BLaER1 treated with 17β-estradiol and CSF1 and Interleukin-3, amounts not matched to agents 10 nM and 100 nM (cell line): Measurements from ENCODE around the gene SARS1.

ENCODE experiments used
- H3K27ac ChIP-seq, 11 experiments: shearing (Covaris generic); formaldehyde crosslinking; 2 replicates each; pipeline ENCODE4 v1.8.1; 2022
- H3K27me3 ChIP-seq, 11 experiments: shearing (Covaris generic); formaldehyde crosslinking; 2 replicates each; pipeline ENCODE4 v1.8.1; 2022
- H3K36me3 ChIP-seq, 11 experiments: shearing (Covaris generic); formaldehyde crosslinking; 2 replicates each; pipeline ENCODE4 v1.8.1; 2022
- H3K4me1 ChIP-seq, 10 experiments: shearing (Covaris generic); formaldehyde crosslinking; 2 replicates each; pipeline ENCODE4 v1.8.1; 2022
- H3K4me2 ChIP-seq, 11 experiments: shearing (Covaris generic); formaldehyde crosslinking; 2 replicates each; pipeline ENCODE4 v1.8.1; 2022
- H3K4me3 ChIP-seq, 10 experiments: shearing (Covaris generic); formaldehyde crosslinking; 2 replicates each; pipeline ENCODE4 v1.8.1; 2022
- H3K9ac ChIP-seq, 11 experiments: shearing (Covaris generic); formaldehyde crosslinking; 2 replicates each; pipeline ENCODE4 v1.8.1; 2022
- H3K9me3 ChIP-seq, 11 experiments: shearing (Covaris generic); formaldehyde crosslinking; replicated peaks in 1 of 11; 2 replicates each; pipeline ENCODE4 v1.8.1; 2022
- H4K20me1 ChIP-seq, 11 experiments: shearing (Covaris generic); formaldehyde crosslinking; 2 replicates each; pipeline ENCODE4 v1.8.1; 2022
- Cebpa-rat ChIP-seq, 11 experiments: shearing (Covaris generic); IDR thresholded peaks; 2 replicates each; pipeline ENCODE4 v1.8.1; 2022

The SARS1 gene

DNA sequence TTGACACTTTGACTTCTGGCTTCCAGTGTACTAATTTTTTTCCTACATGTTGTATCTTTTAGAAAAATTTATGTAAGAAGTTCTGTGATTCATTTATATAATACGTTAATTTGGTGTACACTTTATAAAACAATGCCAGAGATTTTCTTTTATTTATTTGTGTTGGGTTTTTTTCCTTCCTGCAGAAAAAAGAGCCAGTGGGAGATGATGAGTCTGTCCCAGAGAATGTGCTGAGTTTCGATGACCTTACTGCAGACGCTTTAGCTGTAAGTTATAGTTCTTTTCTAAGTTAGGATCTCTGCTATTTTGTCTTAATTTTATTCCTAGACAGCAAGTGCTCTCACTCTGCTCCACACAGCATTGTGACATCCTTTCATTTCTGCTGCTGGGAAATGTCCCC, 14.4 kb downstream of the SARS1 start:
- H3K27me3 ChIP-seq: no peaks in the 10 kb centered on the region
- TF ChIP-seq Cebpa-rat (IDR thresholded peaks at IDR 0.05): no peak
- no peaks in the 10 kb centered on the region for H3K4me1 ChIP-seq
- peaks cover 91 to 100% (median 99%) of the 10 kb centered on the region in 11 experiments for H3K36me3 ChIP-seq
- no peak overlapping the region for H3K9ac ChIP-seq
- H4K20me1 ChIP-seq: peaks cover 36 to 100% (median 83%) of the 10 kb centered on the region in 11 experiments; a peak in 20 of 22 replicates
- no peaks in the 10 kb centered on the region for H3K9me3 ChIP-seq
- no peak overlapping the region for H3K4me3 ChIP-seq
- no peak overlapping the region for H3K27ac ChIP-seq
- no peak overlapping the region for H3K4me2 ChIP-seq

DNA sequence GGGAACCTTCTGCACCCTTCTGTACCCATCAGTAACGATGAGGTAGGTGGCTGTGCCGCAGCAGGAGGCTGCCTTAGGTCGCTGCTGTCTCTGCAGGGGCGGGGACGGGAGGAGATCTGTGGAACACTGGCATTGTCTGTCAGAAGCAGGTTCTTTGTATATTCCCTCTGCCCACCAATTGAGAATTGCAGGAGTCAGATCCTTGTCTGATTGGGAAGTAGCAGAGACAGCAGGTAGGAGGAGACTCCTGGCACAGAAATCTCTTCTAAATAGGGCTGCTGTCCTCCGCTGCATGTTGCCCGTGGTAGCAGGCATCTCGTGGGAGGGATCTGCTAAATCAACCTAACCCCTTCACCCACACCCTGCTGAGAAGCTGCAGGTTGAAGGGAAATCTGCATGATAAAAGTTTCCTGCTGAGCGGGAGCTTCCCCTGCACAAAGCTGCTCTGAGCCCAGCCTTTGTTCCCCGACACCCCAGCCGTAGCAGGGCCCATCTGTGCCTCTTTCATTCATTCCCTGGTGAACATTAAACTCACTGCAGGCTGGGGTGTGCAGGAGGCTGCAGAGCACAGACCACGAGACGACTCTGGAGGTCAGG, 15.9 kb downstream of the SARS1 start:
- Histone ChIP-seq H3K36me3 (peaks cover 87 to 100% (median 98%) of the 10 kb centered on the region in 11 experiments), H3K4me3 (no peak overlapping the region), H3K4me2 (no peak overlapping the region), H3K9ac (no peak overlapping the region), H3K9me3 (no peaks in the 10 kb centered on the region), H3K27me3 (no peaks in the 10 kb centered on the region), H3K27ac (no peak overlapping the region), H3K4me1 (no peaks in the 10 kb centered on the region), H4K20me1 (peaks cover 26 to 100% (median 71%) of the 10 kb centered on the region in 11 experiments; a peak in 20 of 22 replicates)
- no peak for TF ChIP-seq Cebpa-rat (IDR thresholded peaks at IDR 0.05)

- H3K27me3 ChIP-seq: no peaks in the 10 kb centered on the region
- no peak overlapping the region for H3K27ac ChIP-seq
- H3K36me3 ChIP-seq: peaks cover 90 to 100% (median 98%) of the 10 kb centered on the region in 11 experiments
- H3K9me3 ChIP-seq: no peaks in the 10 kb centered on the region
- peaks cover 13 to 100% (median 69%) of the 10 kb centered on the region in 11 experiments; a peak in 20 of 22 replicates for H4K20me1 ChIP-seq
- H3K4me1 ChIP-seq: no peaks in the 10 kb centered on the region
- H3K4me3 ChIP-seq: no peak overlapping the region
- no peak for TF ChIP-seq Cebpa-rat (IDR thresholded peaks at IDR 0.05)
- H3K4me2 ChIP-seq: no peak overlapping the region
- no peak overlapping the region for H3K9ac ChIP-seq
These were observed 17.3 kb downstream of the SARS1 start for GRCh38 chr1:109231066-109231465.

DNA sequence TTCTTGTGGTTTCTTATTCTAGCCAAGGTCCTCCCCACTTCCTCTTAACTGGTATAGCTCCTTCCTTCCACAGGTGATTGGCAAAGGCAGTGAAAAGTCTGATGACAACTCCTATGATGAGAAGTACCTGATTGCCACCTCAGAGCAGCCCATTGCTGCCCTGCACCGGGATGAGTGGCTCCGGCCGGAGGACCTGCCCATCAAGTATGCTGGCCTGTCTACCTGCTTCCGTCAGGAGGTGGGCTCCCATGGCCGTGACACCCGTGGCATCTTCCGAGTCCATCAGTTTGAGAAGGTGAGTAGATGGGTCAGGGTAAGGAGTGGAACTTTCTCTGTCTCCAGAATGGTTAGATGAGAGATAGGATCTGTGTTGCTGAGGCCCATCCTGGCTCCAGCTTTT, 21.4 kb downstream of the SARS1 start:
- Histone ChIP-seq H3K4me3 (no peak overlapping the region), H3K27ac (no peak overlapping the region), H3K9me3 (no peaks in the 10 kb centered on the region), H3K4me2 (no peak overlapping the region), H3K4me1 (peaks cover 0 to 4% (median 0%) of the 10 kb centered on the region in 10 experiments; a peak in 2 of 20 replicates), H3K36me3 (peaks cover 88 to 100% (median 97%) of the 10 kb centered on the region in 11 experiments), H3K9ac (no peak overlapping the region), H3K27me3 (no peaks in the 10 kb centered on the region), H4K20me1 (peaks cover 17 to 100% (median 51%) of the 10 kb centered on the region in 11 experiments; a peak in 21 of 22 replicates)
- TF ChIP-seq Cebpa-rat (IDR thresholded peaks at IDR 0.05): no peak

GRCh38 chr1:109237512-109237911, 23.8 kb downstream of the SARS1 start:
- H3K9ac ChIP-seq: no peak overlapping the region
- TF ChIP-seq Cebpa-rat (IDR thresholded peaks at IDR 0.05): no peak
- H3K27ac ChIP-seq: no peak overlapping the region
- H3K4me2 ChIP-seq: no peak overlapping the region
- peaks cover 13 to 86% (median 38%) of the 10 kb centered on the region in 11 experiments; a peak in 20 of 22 replicates for H4K20me1 ChIP-seq
- no peak overlapping the region for H3K4me3 ChIP-seq
- peaks cover 0 to 11% (median 5%) of the 10 kb centered on the region in 10 experiments; a peak in 5 of 20 replicates for H3K4me1 ChIP-seq
- H3K27me3 ChIP-seq: peaks cover 0 to 12% (median 0%) of the 10 kb centered on the region in 11 experiments; a peak in 4 of 22 replicates
- H3K36me3 ChIP-seq: peaks cover 64 to 77% (median 74%) of the 10 kb centered on the region in 11 experiments
- H3K9me3 ChIP-seq: no peaks in the 10 kb centered on the region

- peaks cover 0 to 12% (median 0%) of the 10 kb centered on the region in 11 experiments; a peak in 4 of 22 replicates for H3K27me3 ChIP-seq
- H3K36me3 ChIP-seq: peaks cover 56 to 69% (median 65%) of the 10 kb centered on the region in 11 experiments
These were observed 24.7 kb downstream of the SARS1 start for GRCh38 chr1:109238382-109238781.

DNA sequence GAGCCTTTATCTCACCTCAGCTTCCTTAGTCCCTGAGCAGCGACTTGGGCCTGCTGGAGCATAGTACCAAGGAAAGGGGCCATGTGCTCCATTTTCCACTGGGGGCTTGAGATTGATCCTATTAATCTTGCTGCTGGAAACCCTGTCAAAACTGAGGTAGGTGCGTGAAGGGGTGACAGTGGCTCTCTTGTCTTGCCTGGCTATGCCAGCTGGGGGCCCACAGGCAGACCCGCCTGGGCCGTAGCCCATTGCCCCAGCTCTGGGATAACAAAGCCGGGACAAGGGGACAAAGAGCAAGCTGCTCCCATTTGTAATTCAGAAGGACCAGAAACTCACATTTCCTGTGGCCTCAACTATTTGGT, 25.3 kb downstream of the SARS1 start:
- no peak overlapping the region for H3K4me2 ChIP-seq
- H3K27ac ChIP-seq: no peak overlapping the region
- no peak overlapping the region for H3K4me3 ChIP-seq
- no peak for TF ChIP-seq Cebpa-rat (IDR thresholded peaks at IDR 0.05)
- peaks cover 52 to 62% (median 58%) of the 10 kb centered on the region in 11 experiments for H3K36me3 ChIP-seq
- peaks cover 0 to 12% (median 0%) of the 10 kb centered on the region in 11 experiments; a peak in 4 of 22 replicates for H3K27me3 ChIP-seq
- no peak overlapping the region for H3K9ac ChIP-seq
- H3K9me3 ChIP-seq: no peaks in the 10 kb centered on the region
- H3K4me1 ChIP-seq: peaks cover 0 to 13% (median 6%) of the 10 kb centered on the region in 10 experiments; a peak in 5 of 20 replicates
- peaks cover 13 to 72% (median 38%) of the 10 kb centered on the region in 11 experiments; a peak in 18 of 22 replicates for H4K20me1 ChIP-seq

More at GRCh38 chr1:109238382-109238781, 24.7 kb downstream of the SARS1 start:
- TF ChIP-seq Cebpa-rat (IDR thresholded peaks at IDR 0.05): no peak
- H3K4me3 ChIP-seq: no peak overlapping the region
- peaks cover 0 to 13% (median 6%) of the 10 kb centered on the region in 10 experiments; a peak in 5 of 20 replicates for H3K4me1 ChIP-seq
- H3K9me3 ChIP-seq: no peaks in the 10 kb centered on the region
- H3K27ac ChIP-seq: no peak overlapping the region
- no peak overlapping the region for H3K9ac ChIP-seq
- no peak overlapping the region for H3K4me2 ChIP-seq
- H4K20me1 ChIP-seq: peaks cover 13 to 77% (median 38%) of the 10 kb centered on the region in 11 experiments; a peak in 18 of 22 replicates

- Histone ChIP-seq H3K27me3 (peaks cover 0 to 12% (median 0%) of the 10 kb centered on the region in 11 experiments; a peak in 4 of 22 replicates), H4K20me1 (peaks cover 13 to 71% (median 38%) of the 10 kb centered on the region in 11 experiments; a peak in 18 of 22 replicates), H3K9ac (no peak overlapping the region; a peak in 1 of 22 replicates), H3K36me3 (peaks cover 47 to 57% (median 53%) of the 10 kb centered on the region in 11 experiments), H3K4me3 (no peak overlapping the region), H3K27ac (no peak overlapping the region), H3K4me1 (peaks cover 0 to 13% (median 6%) of the 10 kb centered on the region in 10 experiments; a peak in 5 of 20 replicates), H3K4me2 (no peak overlapping the region), H3K9me3 (no peaks in the 10 kb centered on the region)
- no peak for TF ChIP-seq Cebpa-rat (IDR thresholded peaks at IDR 0.05)
These were observed 25.8 kb downstream of the SARS1 start for GRCh38 chr1:109239409-109240068.
